Transverse colon (tissue), 4 donors: Measurements from ENCODE around the gene YWHAH. TPM values are rescaled to one million over a fixed set of nuclear protein-coding genes. Genes with fewer than 3 reads are reported as not detected.
A peak's percentile ranks its signal among the peaks of the same experiment; 100 is the strongest.

ENCODE experiments used
- DNase-seq: peaks from one replicate; pipeline ENCODE4 v3.0.0-alpha.2; 2019
- H3K27ac ChIP-seq, 4 donors: fragments of 200-600 bp; sonication (generic); 2 replicates each; pipeline ENCODE4 v1.5.1; 2016 to 2018; ENCODE audit warnings: inconsistent platforms in 4 of 4
- H3K27me3 ChIP-seq: fragments of 200-600 bp; sonication (generic); 2 replicates; pipeline ENCODE4 v1.5.1; 2017; ENCODE audit warnings: inconsistent platforms
- H3K36me3 ChIP-seq, 4 donors: fragments of 200-600 bp; sonication (generic); 2 replicates each; pipeline ENCODE4 v1.5.1; 2017 to 2019; ENCODE audit warnings: inconsistent platforms in 4 of 4
- H3K4me1 ChIP-seq, 4 donors: fragments of 200-600 bp; sonication (generic); 2 replicates each; pipeline ENCODE4 v1.5.1; 2017 to 2020; ENCODE audit warnings: inconsistent platforms in 4 of 4
- H3K4me3 ChIP-seq, 4 donors: fragments of 200-600 bp; sonication (generic); 1 replicate in 1 of 4; 2 replicates in 3 of 4; pipeline versions ENCODE4 v1.5.1 to v1.6.1; 2017 to 2019; ENCODE audit warnings: inconsistent platforms in 4 of 4
- H3K9me3 ChIP-seq, 2 donors: fragments of 200-600 bp; sonication (generic); 2 replicates each; pipeline ENCODE4 v1.5.1; 2017 to 2019; ENCODE audit warnings: inconsistent platforms in 2 of 2
- EP300 ChIP-seq: sonication (generic); formaldehyde crosslinking; IDR thresholded peaks from one replicate; pipeline ENCODE4 v1.6.1; 2017; ENCODE audit warnings: antibody characterized with exemption, low read depth
- POLR2A ChIP-seq: fragments of 450-650 bp; IDR thresholded peaks from one replicate; pipeline ENCODE4 v1.6.1; 2016; ENCODE audit warnings: antibody characterized with exemption, mild to moderate bottlenecking, moderate library complexity
- POLR2AphosphoS5 ChIP-seq, 3 donors: sonication (generic); formaldehyde crosslinking; IDR thresholded peaks; one replicate each; pipeline ENCODE4 v1.6.1; 2016; ENCODE audit warnings: antibody characterized with exemption in 3 of 3
- WGBS, 2 donors: methylation state at CpG; one replicate each; pipeline ENCODE4 v1.1.5; 2018; ENCODE audit warnings: low coverage in 1 of 2; 5-methylcytosine and 5-hydroxymethylcytosine counted together
- in situ Hi-C, 4 donors: fragments of 200-750 bp; cut with MboI; loops; one replicate each; pipeline versions ENCODE4 v1.15.0 to v1.15.1; 2017; ENCODE audit warnings: low sequenced_read_pairs in 3 of 4, low pct_ligation_motif_present in 1 of 4, low pct_unique_long_range_greater_than_20kb in 1 of 4
- intact Hi-C: fragments of 100-400 bp; cut with DNase I; formaldehyde crosslinking; loops from one replicate; pipeline ENCODE4 v1.15.1; 2023; ENCODE audit warnings: low total_unique reads
- total RNA-seq, 4 donors: library from RNA; depleted of rRNA; stranded (reverse); fragments of >200 nt; gene quantifications; one replicate each; pipeline ENCODE4 v1.1.0, GENCODE V29; 2016
- TF ChIP-seq, protein P1 (sequence below), 5 experiments: fragments of 200-600 bp in 3 of 5; fragments of 450-650 bp in 2 of 5; sonication (generic) in 3 of 5; IDR thresholded peaks; 1 replicate in 2 of 5; 2 replicates in 3 of 5; pipeline ENCODE4 v1.5.1; 2016 to 2017; ENCODE audit warnings: antibody characterized with exemption in 5 of 5, inconsistent platforms in 3 of 5, mild to moderate bottlenecking in 2 of 5, moderate library complexity in 1 of 5

YWHAH gene
- total RNA-seq, 4 donors from 2014 or later = 83.7 to 155 (median 109) TPM

- no peak overlapping the region for H3K27ac ChIP-seq
- no peak for TF ChIP-seq EP300
- H3K4me1 ChIP-seq = peaks cover 0 to 6% (median 0%) of the 10 kb centered on the region in 4 donors
- no peaks in the 10 kb centered on the region for H3K9me3 ChIP-seq
- in situ Hi-C loops = no loop called here
- H3K4me3 ChIP-seq = no peak overlapping the region
- WGBS, 2 donors = 40 to 59% methylated on average over 1 to 5 of the region's 5 CpGs
- intact Hi-C loops = no loop called here
- DNase-seq = peak; percentile 31
- H3K27me3 ChIP-seq = no peaks in the 10 kb centered on the region
- H3K36me3 ChIP-seq = no peaks in the 10 kb centered on the region
Measured at GRCh38 chr22:31923136-31923535, 21.2 kb upstream of the YWHAH start.

- H3K9me3 ChIP-seq = no peaks in the 10 kb centered on the region
- H3K36me3 ChIP-seq = no peaks in the 10 kb centered on the region
- no peak for DNase-seq
- 60% methylated on average over 2 of the region's 2 CpGs; no CpG with 5 or more reads in 1 of the 2 donors for WGBS, 2 donors
- H3K4me1 ChIP-seq = peaks cover 0 to 6% (median 0%) of the 10 kb centered on the region in 4 donors
- no peaks in the 10 kb centered on the region for H3K27me3 ChIP-seq
- TF ChIP-seq, protein P1, sequence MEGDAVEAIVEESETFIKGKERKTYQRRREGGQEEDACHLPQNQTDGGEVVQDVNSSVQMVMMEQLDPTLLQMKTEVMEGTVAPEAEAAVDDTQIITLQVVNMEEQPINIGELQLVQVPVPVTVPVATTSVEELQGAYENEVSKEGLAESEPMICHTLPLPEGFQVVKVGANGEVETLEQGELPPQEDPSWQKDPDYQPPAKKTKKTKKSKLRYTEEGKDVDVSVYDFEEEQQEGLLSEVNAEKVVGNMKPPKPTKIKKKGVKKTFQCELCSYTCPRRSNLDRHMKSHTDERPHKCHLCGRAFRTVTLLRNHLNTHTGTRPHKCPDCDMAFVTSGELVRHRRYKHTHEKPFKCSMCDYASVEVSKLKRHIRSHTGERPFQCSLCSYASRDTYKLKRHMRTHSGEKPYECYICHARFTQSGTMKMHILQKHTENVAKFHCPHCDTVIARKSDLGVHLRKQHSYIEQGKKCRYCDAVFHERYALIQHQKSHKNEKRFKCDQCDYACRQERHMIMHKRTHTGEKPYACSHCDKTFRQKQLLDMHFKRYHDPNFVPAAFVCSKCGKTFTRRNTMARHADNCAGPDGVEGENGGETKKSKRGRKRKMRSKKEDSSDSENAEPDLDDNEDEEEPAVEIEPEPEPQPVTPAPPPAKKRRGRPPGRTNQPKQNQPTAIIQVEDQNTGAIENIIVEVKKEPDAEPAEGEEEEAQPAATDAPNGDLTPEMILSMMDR (IDR thresholded peaks at IDR 0.05) = no peak
- no peak for TF ChIP-seq POLR2A
- no peak for TF ChIP-seq EP300
- TF ChIP-seq POLR2AphosphoS5 (IDR thresholded peaks at IDR 0.05) = no peak
- H3K27ac ChIP-seq = no peak overlapping the region
- no peak overlapping the region for H3K4me3 ChIP-seq
- intact Hi-C loops (no loop called here), in situ Hi-C loops (no loop called here)
Measured at GRCh38 chr22:31923747-31924146, 20.6 kb upstream of the YWHAH start.

DNA sequence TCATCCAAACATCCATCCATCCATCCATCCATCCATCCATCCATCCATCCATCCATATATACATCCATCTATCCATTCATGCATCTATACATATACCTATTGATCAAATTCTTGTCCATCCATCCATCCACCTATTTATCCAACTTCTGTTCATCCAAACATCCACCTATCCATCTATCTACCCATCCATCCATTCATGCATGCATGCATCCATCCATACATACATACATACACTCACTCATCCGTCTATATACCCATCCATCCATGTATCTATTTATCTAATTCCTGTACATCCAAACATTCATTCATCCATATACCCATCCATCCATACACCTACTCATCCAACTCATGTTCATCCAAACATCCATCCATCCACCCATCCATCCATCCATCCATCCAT lies 19.3 kb upstream of the YWHAH start:
- Histone ChIP-seq H3K4me3 (no peak overlapping the region), H3K4me1 (peaks cover 0 to 6% (median 0%) of the 10 kb centered on the region in 4 donors), H3K27ac (no peak overlapping the region), H3K36me3 (no peaks in the 10 kb centered on the region), H3K27me3 (no peaks in the 10 kb centered on the region), H3K9me3 (no peaks in the 10 kb centered on the region)
- WGBS, 2 donors = 100% methylated on average over 1 of the region's 1 CpG
- intact Hi-C loops (no loop called here), in situ Hi-C loops (loop anchor here in 1 of 4 donors (25.0 kb wide), 1 partner anchor 263 kb away; the partner anchor contains the start of gene PISD)
- TF ChIP-seq, protein P1 (IDR thresholded peaks at IDR 0.05) = no peak
- no peak for TF ChIP-seq POLR2AphosphoS5 (IDR thresholded peaks at IDR 0.05)
- no peak for TF ChIP-seq EP300
- TF ChIP-seq POLR2A = no peak
- DNase-seq = no peak

DNA sequence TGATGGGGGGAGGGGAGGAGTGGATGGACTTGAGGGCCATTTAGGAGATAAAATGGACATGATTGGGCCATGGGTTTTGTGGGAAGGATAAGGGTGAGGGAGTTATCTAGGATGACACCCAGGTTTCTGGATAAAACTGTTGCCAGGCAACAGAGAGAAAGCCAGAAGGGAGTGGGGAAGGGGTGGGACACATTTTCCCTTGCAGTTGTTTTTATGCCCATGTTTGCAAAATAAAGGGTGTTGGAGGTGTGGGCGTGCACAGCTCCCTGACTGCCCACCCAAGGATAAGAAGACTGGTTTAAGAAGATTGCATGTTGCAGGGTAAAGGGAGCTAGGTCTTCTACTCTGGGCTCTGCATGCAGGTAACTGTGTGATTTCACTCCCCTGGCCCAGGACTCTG lies 18.3 kb upstream of the YWHAH start:
- Histone ChIP-seq H3K4me3 (no peak overlapping the region), H3K27me3 (no peaks in the 10 kb centered on the region), H3K36me3 (no peaks in the 10 kb centered on the region), H3K27ac (no peak overlapping the region), H3K9me3 (no peaks in the 10 kb centered on the region), H3K4me1 (peaks cover 0 to 6% (median 0%) of the 10 kb centered on the region in 4 donors)
- in situ Hi-C loops = loop anchor here in 1 of 4 donors (25.0 kb wide), 1 partner anchor 264 kb away; the partner anchor contains the start of gene PISD
- intact Hi-C loops = no loop called here
- TF ChIP-seq POLR2AphosphoS5 (IDR thresholded peaks at IDR 0.05) (no peak), POLR2A (no peak), EP300 (no peak)
- TF ChIP-seq, protein P1 (IDR thresholded peaks at IDR 0.05) = no peak
- WGBS, 2 donors = 88 to 100% methylated on average over 1 of the region's 1 CpG
- DNase-seq = no peak

DNA sequence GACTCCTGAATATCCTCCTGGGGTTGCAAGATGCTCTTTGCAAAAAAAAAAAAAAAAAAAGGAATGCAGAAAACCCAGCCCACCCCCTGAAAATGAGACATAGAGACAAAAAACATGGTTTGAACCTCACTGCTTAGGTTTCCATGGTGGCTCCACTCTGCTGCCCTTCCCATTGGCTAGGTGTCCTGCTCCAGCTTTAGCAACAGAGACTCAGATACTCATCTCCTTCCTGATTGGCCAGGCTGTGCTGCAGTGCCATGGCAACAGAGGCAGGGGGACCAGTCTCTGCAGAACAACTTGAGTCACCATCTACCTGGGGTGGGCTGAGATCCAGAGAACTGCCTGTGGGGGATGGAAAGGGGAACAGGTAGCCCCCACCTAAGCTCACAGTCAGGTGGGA lies 17.4 kb upstream of the YWHAH start:
- H3K36me3 ChIP-seq = no peaks in the 10 kb centered on the region
- H3K4me1 ChIP-seq = peaks cover 0 to 6% (median 0%) of the 10 kb centered on the region in 4 donors
- in situ Hi-C loops = loop anchor here in 1 of 4 donors (25.0 kb wide), 1 partner anchor 265 kb away; the partner anchor contains the start of gene PISD
- H3K27ac ChIP-seq = no peak overlapping the region
- DNase-seq = no peak
- H3K9me3 ChIP-seq = no peaks in the 10 kb centered on the region
- no peak overlapping the region for H3K4me3 ChIP-seq
- TF ChIP-seq EP300 = no peak
- TF ChIP-seq, protein P1 (IDR thresholded peaks at IDR 0.05) = no peak
- intact Hi-C loops = no loop called here
- no peaks in the 10 kb centered on the region for H3K27me3 ChIP-seq
